GM12891 (cell line): ENCODE data around the gene LNP1.

Experiments used
- DNase-seq: peaks from one replicate; pipeline ENCODE4 v3.0.0; 2011; ENCODE audit warnings: low spot score; ENCODE audit not compliant: insufficient read length
- FAIRE-seq: peaks from 2 replicates; lab custom pipeline; 2011; peaks lifted over from hg19 to GRCh38; lab: Jason Lieb, UNC
- PAX5 ChIP-seq: IDR thresholded peaks from 2 replicates; pipeline ENCODE4 v1.6.1; 2011; ENCODE audit warnings: low read length, moderate library complexity, mild to moderate bottlenecking; ENCODE audit not compliant: insufficient read depth, severe bottlenecking
- POLR2A ChIP-seq: IDR thresholded peaks from 2 replicates; pipeline ENCODE4 v1.6.1; 2011; ENCODE audit warnings: low read depth, low read length, control low read depth
- POLR2AphosphoS5 ChIP-seq: IDR thresholded peaks from 2 replicates; pipeline ENCODE4 v1.6.1; 2011; ENCODE audit warnings: low read depth, low read length, control low read depth
- POU2F2 ChIP-seq: IDR thresholded peaks from 2 replicates; pipeline ENCODE4 v1.6.1; 2011; ENCODE audit warnings: low read depth, mild to moderate bottlenecking, control low read depth, low read length, moderate library complexity
- SPI1 ChIP-seq: IDR thresholded peaks from 2 replicates; pipeline ENCODE4 v1.6.1; 2011; ENCODE audit warnings: low read depth, low read length, control low read depth
- TAF1 ChIP-seq: IDR thresholded peaks from 2 replicates; pipeline ENCODE4 v1.6.1; 2011; ENCODE audit warnings: low read depth, low read length, control low read depth

Gene LNP1

GRCh38 chr3:100396967-100397366 is 4.4 kb upstream of the LNP1 start:
- no peak for FAIRE-seq
- TF ChIP-seq TAF1 (no peak), SPI1 (no peak), POLR2A (no peak), PAX5 (no peak), POU2F2 (no peak), POLR2AphosphoS5 (no peak)

GRCh38 chr3:100399341-100400071 is 1.8 kb upstream of the LNP1 start:
- FAIRE-seq, result no peak
- DNase-seq, result no peak
- TF ChIP-seq POU2F2 (no peak), TAF1 (no peak), SPI1 (no peak), POLR2AphosphoS5 (no peak), POLR2A (no peak), PAX5 (no peak)

More at GRCh38 chr3:100396967-100397366, 4.4 kb upstream of the LNP1 start:
- DNase-seq, result no peak

- FAIRE-seq (no peak), DNase-seq (no peak)
- TF ChIP-seq TAF1, result no peak
- TF ChIP-seq PAX5, result no peak
- no peak for TF ChIP-seq SPI1
- no peak for TF ChIP-seq POU2F2
Measured at GRCh38 chr3:100400419-100400779, 940 bp upstream of the LNP1 start.

- DNase-seq, result no peak
Measured at GRCh38 chr3:100401674-100402041, 319 bp downstream of the LNP1 start.

GRCh38 chr3:100402256-100402655 is 917 bp downstream of the LNP1 start:
- DNase-seq (no peak), FAIRE-seq (no peak)

More at GRCh38 chr3:100401674-100402041, 319 bp downstream of the LNP1 start:
- TF ChIP-seq POLR2AphosphoS5 (no peak), TAF1 (no peak), PAX5 (no peak), POLR2A (no peak), POU2F2 (no peak)
- FAIRE-seq, result no peak

GRCh38 chr3:100402891-100403290 is 1.6 kb downstream of the LNP1 start:
- DNase-seq (no peak), FAIRE-seq (no peak)
- TF ChIP-seq PAX5, result no peak
- TF ChIP-seq SPI1, result no peak
- TF ChIP-seq POLR2A, result no peak
- TF ChIP-seq POU2F2, result no peak
- no peak for TF ChIP-seq POLR2AphosphoS5
- TF ChIP-seq TAF1, result no peak

More at GRCh38 chr3:100402256-100402655, 917 bp downstream of the LNP1 start:
- TF ChIP-seq POLR2A, result no peak
- TF ChIP-seq POU2F2, result no peak
- TF ChIP-seq SPI1, result no peak
- no peak for TF ChIP-seq PAX5
- no peak for TF ChIP-seq POLR2AphosphoS5
- TF ChIP-seq TAF1, result no peak

GRCh38 chr3:100403362-100404249 is 2.3 kb downstream of the LNP1 start:
- TF ChIP-seq SPI1 (no peak), POU2F2 (no peak), PAX5 (no peak), TAF1 (no peak), POLR2A (no peak)
- DNase-seq (no peak), FAIRE-seq (no peak)

- DNase-seq, result no peak
- no peak for TF ChIP-seq PAX5
- no peak for TF ChIP-seq POLR2AphosphoS5
- no peak for TF ChIP-seq POLR2A
- TF ChIP-seq SPI1, result no peak
- FAIRE-seq, result no peak
Measured at GRCh38 chr3:100404250-100404548, 2.9 kb downstream of the LNP1 start.

- DNase-seq (no peak), FAIRE-seq (no peak)
- TF ChIP-seq SPI1, result no peak
- TF ChIP-seq POLR2A, result no peak
- TF ChIP-seq POLR2AphosphoS5, result no peak
- TF ChIP-seq PAX5, result no peak
- TF ChIP-seq POU2F2, result no peak
- no peak for TF ChIP-seq TAF1
Measured at GRCh38 chr3:100407164-100407563, 5.8 kb downstream of the LNP1 start.
